Endometrial microvascular endothelial cells (primary cell): ENCODE results near the gene CKLF. TPM values are rescaled to one million over a fixed set of nuclear protein-coding genes. Genes with fewer than 3 reads are reported as not detected.

Source experiments
- in situ Hi-C: cut with HindIII; loops from 2 replicates; pipeline ENCODE4 v1.10.0; 2017; ENCODE audit warnings: low sequenced_read_pairs, low pct_unique_long_range_greater_than_20kb; ENCODE audit errors: inconsistent ontology term
- total RNA-seq: library from RNA; depleted of rRNA; stranded (reverse); fragments of >200 nt; gene quantifications from one replicate; pipeline ENCODE4 v1.2.3, GENCODE V29; 2015; ENCODE audit errors: inconsistent ontology term

CKLF gene
- total RNA-seq, 1 donor from 2014 or later = 134 TPM

- in situ Hi-C loops = no loop called here
These were observed 13.5 kb upstream of the CKLF start for GRCh38 chr16:66538910-66539309.

GRCh38 chr16:66539623-66540469, 12.5 kb upstream of the CKLF start:
- in situ Hi-C loops = no loop called here

GRCh38 chr16:66541388-66542355, 10.7 kb upstream of the CKLF start:
- in situ Hi-C loops = no loop called here

GRCh38 chr16:66542396-66542795, 10.0 kb upstream of the CKLF start:
- in situ Hi-C loops = no loop called here

- in situ Hi-C loops = no loop called here
These were observed 8.8 kb upstream of the CKLF start for GRCh38 chr16:66543541-66543940.

- in situ Hi-C loops = no loop called here
These were observed 8.2 kb upstream of the CKLF start for GRCh38 chr16:66544016-66544757.

GRCh38 chr16:66547101-66547989, 5.0 kb upstream of the CKLF start:
- in situ Hi-C loops = no loop called here

GRCh38 chr16:66548068-66548467, 4.3 kb upstream of the CKLF start:
- in situ Hi-C loops = no loop called here

- in situ Hi-C loops = no loop called here
These were observed 3.5 kb upstream of the CKLF start for GRCh38 chr16:66548868-66549267.

GRCh38 chr16:66549284-66550131, 2.9 kb upstream of the CKLF start, which contains the start of gene TK2:
Gene TK2, minus strand, starts transcription at chr16:66550122. Its CDS starts 61 bp downstream, at chr16:66550061.
- in situ Hi-C loops = no loop called here

- in situ Hi-C loops = no loop called here
These were observed 1.0 kb upstream of the CKLF start for GRCh38 chr16:66551348-66551759.

GRCh38 chr16:66551788-66552285, 539 bp upstream of the CKLF start:
- in situ Hi-C loops = no loop called here

GRCh38 chr16:66553223-66553622, 847 bp downstream of the CKLF start:
- in situ Hi-C loops = no loop called here

GRCh38 chr16:66554021-66554420, 1.6 kb downstream of the CKLF start:
- in situ Hi-C loops = no loop called here

GRCh38 chr16:66554495-66554894, 2.1 kb downstream of the CKLF start:
- in situ Hi-C loops = no loop called here

GRCh38 chr16:66560107-66560506, 7.7 kb downstream of the CKLF start:
- in situ Hi-C loops = no loop called here
